Neuron (in vitro differentiated cells): ENCODE data around the gene UGT1A10.
"Not testable (repeated sequence)": the region's sequence is repeated elsewhere in the genome, so short reads cannot be mapped to it uniquely, and the experiment has no call there.

Source experiments
- H2AFZ ChIP-seq: one replicate; pipeline ENCODE4 v1.6.1; 2013; ENCODE audit warnings: low read depth, mild to moderate bottlenecking, inconsistent platforms, low read length, moderate library complexity
- H3K27me3 ChIP-seq: one replicate; pipeline ENCODE4 v1.6.1; 2013; ENCODE audit warnings: low read length; ENCODE audit not compliant: insufficient read depth
- H3K36me3 ChIP-seq: one replicate; pipeline ENCODE4 v1.6.1; 2013; ENCODE audit warnings: low read length; ENCODE audit not compliant: insufficient read depth
- H3K4me1 ChIP-seq: one replicate; pipeline ENCODE4 v1.6.1; 2013; ENCODE audit warnings: low read length; ENCODE audit not compliant: insufficient read depth
- H3K4me3 ChIP-seq: 2 replicates; pipeline ENCODE4 v1.5.1; 2013; ENCODE audit warnings: mild to moderate bottlenecking, low read length, moderate library complexity
- H3K9me3 ChIP-seq: one replicate; pipeline ENCODE4 v1.6.1; 2013; ENCODE audit warnings: low read length

Gene UGT1A10

DNA sequence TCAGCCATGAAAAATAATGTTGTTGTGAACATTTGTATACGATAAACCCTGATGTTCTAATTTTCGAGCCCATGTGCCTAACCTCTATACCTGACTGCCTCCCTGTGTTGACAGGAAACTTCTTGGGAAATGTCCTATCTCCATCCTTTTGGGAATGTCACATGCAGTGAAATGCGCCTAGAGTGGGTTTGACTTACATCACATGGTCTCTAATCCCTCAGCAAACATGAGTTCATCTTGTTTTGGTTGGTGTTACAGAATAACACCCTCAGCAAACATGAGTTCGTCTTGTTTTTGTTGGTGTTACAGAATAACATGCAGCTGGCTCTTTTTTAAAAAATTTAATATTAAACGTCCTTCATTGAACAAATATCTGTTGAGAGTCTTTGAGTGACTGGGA is 52.1 kb downstream of the UGT1A10 start:
- H3K9me3 ChIP-seq: no peaks in the 10 kb centered on the region

DNA sequence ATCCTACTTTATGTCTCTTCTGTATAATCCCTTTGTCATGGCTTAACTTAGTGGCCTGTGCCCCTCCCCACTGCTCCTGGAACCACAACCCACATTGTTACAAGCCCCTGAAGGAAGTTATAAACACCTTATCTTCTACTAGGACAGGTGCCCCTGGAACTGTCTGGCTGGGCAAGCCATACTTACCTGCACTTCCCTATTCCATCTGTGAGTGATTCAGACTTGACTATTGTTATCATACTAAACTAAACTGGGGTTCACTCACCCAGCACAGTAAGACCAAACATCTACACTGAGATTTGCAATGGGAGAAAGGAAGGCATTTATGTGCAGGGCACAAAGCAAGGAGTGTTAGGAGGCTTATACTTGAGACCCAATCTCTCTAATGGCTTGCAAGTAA is 52.8 kb downstream of the UGT1A10 start:
- Histone ChIP-seq H2AFZ (no peak overlapping the region), H3K9me3 (no peaks in the 10 kb centered on the region), H3K36me3 (no peaks in the 10 kb centered on the region), H3K4me1 (no peaks in the 10 kb centered on the region), H3K27me3 (peaks cover 2% of the 10 kb centered on the region), H3K4me3 (no peak overlapping the region)

More for the DNA sequence above, 52.1 kb downstream of the UGT1A10 start:
- no peak overlapping the region for H2AFZ ChIP-seq
- H3K4me1 ChIP-seq: no peaks in the 10 kb centered on the region
- H3K27me3 ChIP-seq: peaks cover 1% of the 10 kb centered on the region
- H3K4me3 ChIP-seq: no peak overlapping the region
- H3K36me3 ChIP-seq: no peaks in the 10 kb centered on the region

DNA sequence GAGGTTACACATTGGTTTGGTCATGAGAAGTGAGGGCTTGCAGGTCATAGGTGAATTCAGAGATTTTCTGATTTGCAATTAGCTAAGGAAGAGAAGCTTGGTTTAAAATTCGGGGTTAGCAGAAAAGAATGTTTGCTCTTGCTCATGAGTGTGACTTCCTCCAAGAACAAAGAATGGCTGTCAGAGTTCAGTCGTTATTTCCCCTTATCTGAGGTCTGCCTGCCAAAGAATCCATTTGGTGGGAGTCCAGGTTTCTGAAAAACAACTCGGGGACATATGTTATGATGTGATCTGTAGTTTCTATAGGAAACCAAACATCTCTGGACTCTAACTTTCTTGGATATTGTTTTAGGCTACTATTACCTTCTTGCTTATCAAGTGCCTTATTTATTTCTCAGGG is 53.3 kb downstream of the UGT1A10 start:
- H3K9me3 ChIP-seq: no peaks in the 10 kb centered on the region
- no peak overlapping the region for H3K4me3 ChIP-seq
- no peaks in the 10 kb centered on the region for H3K4me1 ChIP-seq
- H2AFZ ChIP-seq: no peak overlapping the region
- no peaks in the 10 kb centered on the region for H3K36me3 ChIP-seq
- peaks cover 2% of the 10 kb centered on the region for H3K27me3 ChIP-seq

DNA sequence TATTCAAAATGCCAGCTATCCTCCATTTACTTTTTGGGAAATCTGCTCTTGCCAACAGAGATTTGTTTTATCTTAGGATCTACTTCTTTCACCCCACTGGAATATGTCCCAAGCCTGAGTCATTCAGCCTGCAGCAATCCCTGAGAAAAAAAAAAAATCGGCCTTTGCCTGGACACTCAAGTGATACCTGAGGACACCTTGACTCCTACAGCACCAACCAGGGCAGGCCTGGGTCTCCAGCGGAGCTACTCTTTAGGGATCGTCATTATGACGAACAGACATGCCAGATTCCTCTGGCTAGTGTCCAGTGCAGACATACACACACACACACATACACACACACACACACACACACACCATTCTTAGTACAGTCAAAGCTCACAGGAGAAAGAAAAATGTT is 54.2 kb downstream of the UGT1A10 start:
- Histone ChIP-seq H2AFZ (no peak overlapping the region), H3K4me3 (no peak overlapping the region), H3K9me3 (no peaks in the 10 kb centered on the region), H3K27me3 (peaks cover 2% of the 10 kb centered on the region), H3K4me1 (no peaks in the 10 kb centered on the region), H3K36me3 (no peaks in the 10 kb centered on the region)

DNA sequence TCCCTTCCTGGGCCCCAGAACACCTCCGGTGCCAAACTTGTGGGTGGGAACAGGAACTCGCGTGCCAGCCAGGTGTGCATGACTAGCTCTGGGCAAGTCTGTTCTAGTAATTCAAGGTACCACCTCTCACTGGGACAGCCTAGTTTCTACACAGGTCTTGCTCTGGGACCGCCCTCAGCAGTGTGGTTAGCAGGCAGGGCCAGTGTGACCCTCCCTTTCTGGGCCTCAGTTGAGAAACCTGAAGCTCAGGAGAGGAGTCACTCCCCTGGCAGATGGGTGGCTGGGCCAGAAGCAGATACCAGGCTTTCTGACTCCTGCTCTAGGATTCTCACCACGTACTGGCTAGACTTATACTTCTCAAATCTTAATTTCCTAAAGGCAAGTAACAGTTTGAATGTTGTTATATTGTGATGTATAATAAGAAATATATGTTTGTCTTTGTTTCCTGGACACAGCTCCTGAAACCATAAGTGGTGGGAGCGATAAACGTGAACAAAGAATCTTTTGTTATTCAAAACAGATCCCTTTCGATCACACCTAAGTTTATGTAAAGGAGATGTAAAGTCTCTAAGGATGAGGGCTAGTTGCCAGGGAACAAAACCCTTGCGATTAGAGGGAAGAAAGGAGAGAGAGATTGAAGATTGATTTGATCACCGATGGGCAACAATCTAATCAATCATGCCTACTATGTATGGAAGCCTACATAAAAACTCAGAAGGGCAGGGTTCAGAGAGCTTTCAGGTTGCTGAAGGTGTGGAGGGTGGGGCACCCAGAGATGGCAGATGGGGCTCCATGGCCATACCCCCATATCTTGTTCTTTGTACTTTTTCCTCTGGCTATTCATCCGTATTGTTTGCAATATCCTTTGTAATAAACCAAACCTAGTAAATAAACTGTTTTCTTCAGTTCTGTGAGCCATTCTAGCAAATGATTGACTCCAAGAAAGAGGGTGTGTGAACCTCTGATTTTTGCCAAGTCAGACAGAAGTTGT is 55.5 kb downstream of the UGT1A10 start:
- H3K4me3 ChIP-seq: no peak overlapping the region
- H3K36me3 ChIP-seq: no peaks in the 10 kb centered on the region
- peaks cover 2% of the 10 kb centered on the region for H3K27me3 ChIP-seq
- H3K9me3 ChIP-seq: no peaks in the 10 kb centered on the region
- no peak overlapping the region for H2AFZ ChIP-seq
- no peaks in the 10 kb centered on the region for H3K4me1 ChIP-seq

DNA sequence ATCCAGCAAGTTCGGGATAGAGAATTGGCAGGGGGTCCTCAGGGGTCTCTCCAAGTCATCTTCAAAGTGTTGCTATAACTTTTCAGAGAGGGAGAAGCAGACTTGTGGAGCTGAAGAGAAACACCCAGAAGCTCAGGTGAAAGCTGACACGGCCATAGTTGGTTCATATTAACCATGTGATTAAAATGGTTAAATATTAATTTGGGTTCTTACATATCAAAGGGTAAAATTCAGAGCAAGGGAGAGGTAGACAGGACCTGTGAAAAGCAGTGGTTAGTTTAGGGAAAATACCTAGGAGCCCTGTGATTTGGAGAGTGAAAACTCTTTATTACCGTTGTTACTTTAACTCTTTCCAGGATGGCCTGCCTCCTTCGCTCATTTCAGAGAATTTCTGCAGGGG is 56.4 kb downstream of the UGT1A10 start, which contains the start of gene UGT1A6:
Gene UGT1A6, plus strand, starts transcription at position 243 of the 400 bp plus-strand sequence. Its CDS starts 115 bp downstream, at position 358.
- H3K4me3 ChIP-seq: no peak within 1 kb of the TSS
- no peaks in the 10 kb centered on the region for H3K4me1 ChIP-seq
- H3K9me3 ChIP-seq: no peaks in the 10 kb centered on the region
- H2AFZ ChIP-seq: no peak within 1 kb of the TSS
- H3K27me3 ChIP-seq: peaks cover 2% of the 10 kb centered on the region
- H3K36me3 ChIP-seq: no peaks in the 10 kb centered on the region

DNA sequence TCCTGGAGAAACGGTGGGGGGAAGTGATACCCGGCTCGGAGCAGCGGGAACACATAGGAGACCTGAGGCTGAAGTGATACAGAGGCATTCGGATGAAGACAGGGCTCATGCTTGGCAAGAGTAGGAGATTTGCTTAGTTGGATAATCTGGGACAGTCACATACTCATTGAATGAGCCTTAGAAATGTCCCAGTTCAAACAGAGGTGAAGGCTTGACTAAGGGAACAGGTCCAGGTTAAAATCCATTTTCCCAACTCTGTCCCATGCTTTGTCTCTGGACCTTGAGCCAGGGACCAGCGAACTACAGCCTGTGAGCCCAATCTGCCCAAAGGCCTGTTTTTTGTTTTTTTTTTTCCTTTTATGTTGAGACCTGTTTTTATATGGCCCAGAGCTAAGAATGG is 57.7 kb downstream of the UGT1A10 start:
- no peaks in the 10 kb centered on the region for H3K9me3 ChIP-seq
- no peak overlapping the region for H3K4me3 ChIP-seq
- H3K36me3 ChIP-seq: no peaks in the 10 kb centered on the region

DNA sequence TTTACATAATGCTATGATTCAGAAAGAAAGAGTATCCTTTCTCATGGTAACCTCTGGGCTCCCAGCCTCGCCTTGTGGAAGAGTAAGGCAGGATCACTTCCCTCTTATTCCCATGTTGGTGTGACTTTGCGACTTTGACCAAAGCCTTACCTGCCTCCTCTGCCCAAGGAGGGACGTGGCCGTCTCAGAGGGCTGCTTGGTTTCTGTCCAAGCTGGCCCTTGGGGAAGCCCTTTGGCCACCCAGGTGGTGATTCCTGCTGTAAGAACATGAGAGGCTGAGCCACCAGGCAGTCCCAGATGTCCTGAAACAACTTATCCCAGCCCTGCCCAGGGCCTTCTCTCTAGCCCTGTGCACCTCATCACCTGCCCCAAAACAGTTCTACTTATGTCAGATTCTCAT is 62.5 kb downstream of the UGT1A10 start:
- Histone ChIP-seq H3K27me3 (no peaks in the 10 kb centered on the region), H3K36me3 (no peaks in the 10 kb centered on the region), H3K9me3 (no peaks in the 10 kb centered on the region), H3K4me3 (no peak overlapping the region), H3K4me1 (peaks cover 12% of the 10 kb centered on the region), H2AFZ (no peak overlapping the region)

More for the DNA sequence above, 57.7 kb downstream of the UGT1A10 start:
- no peaks in the 10 kb centered on the region for H3K4me1 ChIP-seq
- H3K27me3 ChIP-seq: peaks cover 2% of the 10 kb centered on the region
- H2AFZ ChIP-seq: no peak overlapping the region

DNA sequence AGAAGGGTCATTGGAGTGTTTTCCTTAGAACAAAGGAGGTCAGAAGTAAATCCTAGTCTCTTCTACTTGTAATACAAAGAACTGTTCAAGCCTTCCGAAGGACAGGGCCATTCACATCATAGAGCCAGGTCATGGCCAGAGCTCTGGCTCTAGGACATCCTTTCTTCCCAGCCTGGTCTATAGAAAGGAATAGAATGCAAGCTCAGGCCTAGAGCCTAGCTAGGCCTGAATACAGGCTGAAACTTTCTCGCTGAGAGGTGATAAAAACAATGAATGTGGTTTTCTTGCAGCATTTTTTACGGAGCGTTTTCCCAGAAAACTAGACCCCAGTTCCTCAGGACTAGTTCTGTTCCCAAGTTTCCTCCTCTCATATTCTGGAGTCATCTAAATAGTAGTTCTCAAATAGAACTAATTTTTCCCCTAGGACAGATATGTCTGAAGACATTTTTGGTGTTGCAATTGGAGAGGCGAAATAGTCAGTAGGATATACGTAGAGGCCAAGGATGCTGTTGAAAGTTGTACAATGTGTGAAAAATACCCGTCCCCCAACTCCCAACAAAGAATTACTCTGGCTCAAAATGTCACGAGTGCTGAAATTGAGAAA is 63.3 kb downstream of the UGT1A10 start:
- Histone ChIP-seq H3K27me3 (no peaks in the 10 kb centered on the region), H2AFZ (peak overlapping the region; percentile 40), H3K36me3 (no peaks in the 10 kb centered on the region), H3K9me3 (no peaks in the 10 kb centered on the region), H3K4me1 (peaks cover 12% of the 10 kb centered on the region), H3K4me3 (no peak overlapping the region)

DNA sequence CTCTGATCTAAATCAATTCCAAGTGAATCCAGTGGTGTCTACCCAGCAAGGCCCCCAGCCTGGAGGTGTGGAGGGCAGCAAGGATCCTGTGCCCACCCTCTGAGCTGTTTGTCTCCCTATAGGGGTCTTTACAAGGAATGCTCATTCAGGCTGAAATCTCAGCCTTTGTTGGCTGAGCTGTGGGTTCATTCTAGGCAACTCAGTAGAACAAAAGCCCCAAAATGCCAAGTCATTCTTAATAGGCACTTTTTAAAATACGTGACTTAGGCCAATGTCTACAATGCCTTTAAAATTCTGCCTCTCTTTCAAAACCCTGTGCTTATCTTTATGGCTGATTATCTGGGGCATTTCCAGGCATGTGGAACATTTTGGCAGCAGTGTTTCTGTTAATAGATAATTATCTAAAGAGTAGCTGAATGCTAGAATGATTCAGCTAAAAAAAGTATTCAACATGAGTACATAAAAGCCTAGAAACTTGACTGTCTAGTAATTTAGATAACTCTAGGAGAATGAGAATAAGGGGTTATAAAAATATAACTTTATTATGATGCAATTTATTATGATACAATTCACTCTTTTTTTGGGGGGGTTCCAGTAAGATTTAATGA is 63.9 kb downstream of the UGT1A10 start:
- Histone ChIP-seq H3K36me3 (no peaks in the 10 kb centered on the region), H3K9me3 (no peaks in the 10 kb centered on the region), H3K4me3 (no peak overlapping the region), H3K4me1 (peaks cover 12% of the 10 kb centered on the region), H3K27me3 (no peaks in the 10 kb centered on the region), H2AFZ (peak overlapping the region; percentile 40)

DNA sequence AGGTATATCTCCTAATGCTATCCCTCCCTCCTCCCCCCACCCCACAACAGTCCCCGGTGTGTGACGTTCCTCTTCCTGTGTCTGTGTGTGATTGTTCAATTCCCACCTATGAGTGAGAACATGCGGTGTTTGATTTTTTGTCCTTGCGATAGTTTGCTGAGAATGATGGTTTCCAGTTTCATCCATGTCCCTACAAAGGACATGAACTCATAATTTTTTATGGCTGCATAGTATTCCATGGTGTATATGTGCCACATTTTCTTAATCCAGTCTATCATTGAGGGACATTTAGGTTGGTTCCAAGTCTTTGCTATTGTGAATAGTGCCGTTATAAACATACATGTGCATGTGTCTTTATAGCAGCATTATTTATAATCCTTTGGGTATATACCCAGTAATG is 64.6 kb downstream of the UGT1A10 start:
- not testable (repeated sequence) for H3K9me3 ChIP-seq, H3K27me3 ChIP-seq, H3K36me3 ChIP-seq, H2AFZ ChIP-seq, H3K4me3 ChIP-seq
- H3K4me1 ChIP-seq: peaks cover 12% of the 10 kb centered on the region

DNA sequence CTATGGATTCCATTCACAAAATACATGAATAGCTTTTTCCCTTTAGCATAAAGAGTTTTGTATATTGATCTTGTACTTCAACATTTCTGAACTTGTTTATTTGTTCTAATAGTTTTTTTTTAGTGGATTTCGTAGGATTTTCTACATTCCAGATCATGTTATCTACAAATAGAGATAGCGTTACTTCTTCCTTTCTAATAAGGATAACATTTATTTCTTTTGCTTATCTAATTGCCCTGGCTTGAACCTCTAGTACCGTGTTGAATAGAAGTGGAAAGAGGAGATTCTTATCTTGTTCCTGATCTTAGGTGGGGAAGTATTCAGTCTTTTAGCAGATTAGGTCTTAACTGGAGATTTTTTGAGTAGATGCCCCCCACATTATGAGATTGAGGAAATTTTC is 66.0 kb downstream of the UGT1A10 start:
- no peaks in the 10 kb centered on the region for H3K9me3 ChIP-seq
- H3K36me3 ChIP-seq: no peaks in the 10 kb centered on the region
- no peaks in the 10 kb centered on the region for H3K27me3 ChIP-seq
- H3K4me1 ChIP-seq: peaks cover 12% of the 10 kb centered on the region
- H3K4me3 ChIP-seq: no peak overlapping the region
- no peak overlapping the region for H2AFZ ChIP-seq

DNA sequence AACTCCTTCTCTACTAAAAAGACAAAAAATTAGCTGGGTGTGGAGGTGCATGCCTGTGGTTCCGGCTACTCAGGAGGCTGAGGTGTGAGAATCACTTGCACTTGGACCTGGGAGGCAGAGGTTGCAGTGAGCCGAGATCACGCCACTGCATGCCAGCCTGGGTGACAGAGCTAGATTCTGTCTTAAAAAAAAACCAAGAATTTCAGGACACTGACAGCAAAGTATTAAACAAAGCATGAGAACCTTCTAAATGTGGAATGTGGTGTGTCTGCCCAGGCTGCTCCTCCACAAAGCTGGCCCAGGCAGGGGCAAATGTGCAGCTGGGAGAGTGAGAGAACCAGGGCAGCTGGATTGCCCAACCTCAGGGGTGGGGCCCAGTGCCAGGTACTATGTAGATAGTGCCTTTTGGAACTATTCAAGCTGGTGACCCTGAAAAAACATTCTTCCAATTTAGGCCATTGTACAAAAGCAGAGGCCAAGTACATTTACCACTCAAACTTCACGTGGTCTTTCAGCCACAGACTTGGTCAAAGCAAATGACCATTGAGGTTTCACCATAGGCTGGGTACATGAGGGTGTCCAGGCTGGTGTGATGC is 69.8 kb downstream of the UGT1A10 start:
- no peaks in the 10 kb centered on the region for H3K36me3 ChIP-seq
- H3K9me3 ChIP-seq: no peaks in the 10 kb centered on the region
- no peak overlapping the region for H3K4me3 ChIP-seq
- H2AFZ ChIP-seq: no peak overlapping the region
- no peaks in the 10 kb centered on the region for H3K27me3 ChIP-seq
- no peaks in the 10 kb centered on the region for H3K4me1 ChIP-seq
